ENCODE data around the gene EYS. TPM values are rescaled to one million over a fixed set of nuclear protein-coding genes. Genes with fewer than 3 reads are reported as not detected.

EYS gene
- polyA plus RNA-seq, 1 experiment = not detected

DNA sequence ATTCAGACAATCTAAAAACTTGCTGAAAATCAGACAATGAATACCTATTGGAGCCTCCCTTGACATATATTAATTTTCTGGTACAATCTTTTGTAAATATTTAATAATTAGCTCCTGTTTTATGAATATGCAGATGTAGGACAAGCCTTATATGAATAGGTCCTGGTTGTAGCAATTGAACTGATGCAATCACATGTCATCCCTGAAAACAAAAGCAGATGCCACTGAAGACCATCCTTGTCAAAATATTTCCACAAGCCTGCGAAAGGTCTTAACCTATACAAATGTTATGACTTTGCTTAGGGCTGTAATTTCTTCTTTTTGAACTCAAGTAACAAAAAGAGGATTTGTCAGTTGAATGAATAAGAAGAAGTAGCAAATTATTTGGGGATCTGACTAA, 722.1 kb downstream of the EYS start:
- H3K4me3 ChIP-seq (ENCODE audit: low read depth, low read length) = no peak overlapping the region
- ChIA-PET CTCF (no interaction called here), POLR2A (no interaction called here)
- TF ChIP-seq, protein P1, sequence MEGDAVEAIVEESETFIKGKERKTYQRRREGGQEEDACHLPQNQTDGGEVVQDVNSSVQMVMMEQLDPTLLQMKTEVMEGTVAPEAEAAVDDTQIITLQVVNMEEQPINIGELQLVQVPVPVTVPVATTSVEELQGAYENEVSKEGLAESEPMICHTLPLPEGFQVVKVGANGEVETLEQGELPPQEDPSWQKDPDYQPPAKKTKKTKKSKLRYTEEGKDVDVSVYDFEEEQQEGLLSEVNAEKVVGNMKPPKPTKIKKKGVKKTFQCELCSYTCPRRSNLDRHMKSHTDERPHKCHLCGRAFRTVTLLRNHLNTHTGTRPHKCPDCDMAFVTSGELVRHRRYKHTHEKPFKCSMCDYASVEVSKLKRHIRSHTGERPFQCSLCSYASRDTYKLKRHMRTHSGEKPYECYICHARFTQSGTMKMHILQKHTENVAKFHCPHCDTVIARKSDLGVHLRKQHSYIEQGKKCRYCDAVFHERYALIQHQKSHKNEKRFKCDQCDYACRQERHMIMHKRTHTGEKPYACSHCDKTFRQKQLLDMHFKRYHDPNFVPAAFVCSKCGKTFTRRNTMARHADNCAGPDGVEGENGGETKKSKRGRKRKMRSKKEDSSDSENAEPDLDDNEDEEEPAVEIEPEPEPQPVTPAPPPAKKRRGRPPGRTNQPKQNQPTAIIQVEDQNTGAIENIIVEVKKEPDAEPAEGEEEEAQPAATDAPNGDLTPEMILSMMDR (IDR thresholded peaks at IDR 0.05; ENCODE audit: insufficient read depth, low read depth, low read length) = no peak
- DNase-seq (ENCODE audit: low read depth) = no peak
- no peaks in the 10 kb centered on the region for H3K27me3 ChIP-seq (ENCODE audit: control insufficient read depth, insufficient read depth, low read length)
- H3K36me3 ChIP-seq (ENCODE audit: control insufficient read depth, insufficient read depth, low read length) = no peaks in the 10 kb centered on the region

DNA sequence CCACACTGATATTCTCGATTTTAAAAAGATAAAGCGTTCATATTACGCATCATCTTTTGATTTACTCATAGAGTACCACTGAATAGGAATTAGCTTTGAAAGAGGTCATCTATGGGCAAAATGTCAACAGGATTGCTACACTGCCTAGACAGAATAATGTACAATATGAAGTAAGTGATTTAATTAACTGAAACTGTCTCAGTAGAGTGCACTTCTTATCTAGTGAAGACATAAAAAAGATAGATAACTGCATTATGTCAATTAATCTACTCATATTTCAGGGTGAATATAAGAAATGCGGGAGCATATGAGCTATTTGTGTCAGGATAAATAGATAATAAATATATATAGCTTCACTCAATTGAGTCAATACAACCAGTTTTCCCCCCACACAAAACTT, 723.9 kb downstream of the EYS start:
- no peak for DNase-seq (ENCODE audit: low read depth)
- Histone ChIP-seq H3K36me3 (ENCODE audit: control insufficient read depth, insufficient read depth, low read length) (no peaks in the 10 kb centered on the region), H3K4me3 (ENCODE audit: low read depth, low read length) (no peak overlapping the region), H3K27me3 (ENCODE audit: control insufficient read depth, insufficient read depth, low read length) (no peaks in the 10 kb centered on the region)
- CTCF ChIA-PET = no interaction called here
- TF ChIP-seq, protein P1 (IDR thresholded peaks at IDR 0.05; ENCODE audit: insufficient read depth, low read depth, low read length) = no peak
- POLR2A ChIA-PET = no interaction called here

DNA sequence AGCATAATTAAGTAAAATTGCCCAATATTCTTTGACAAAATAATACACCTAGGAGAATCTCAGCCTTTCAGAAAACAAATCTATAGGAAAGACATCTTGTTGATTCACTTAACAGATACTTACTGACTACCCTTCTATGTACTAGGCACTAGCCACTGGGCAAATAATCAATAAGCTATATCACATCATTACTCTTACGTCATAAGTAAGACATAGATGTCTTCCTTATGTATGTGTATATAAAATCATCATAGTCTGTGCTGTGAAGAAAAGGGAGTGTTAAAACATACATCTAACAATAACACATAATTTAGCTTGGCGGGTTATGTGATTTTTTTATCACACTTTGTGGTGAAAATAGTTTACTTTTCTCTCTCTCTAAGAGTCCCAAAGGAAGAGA, 733.9 kb downstream of the EYS start:
- ChIA-PET POLR2A (no interaction called here), CTCF (no interaction called here)
- Histone ChIP-seq H3K36me3 (ENCODE audit: control insufficient read depth, insufficient read depth, low read length) (no peaks in the 10 kb centered on the region), H3K4me3 (ENCODE audit: low read depth, low read length) (no peak overlapping the region), H3K27me3 (ENCODE audit: control insufficient read depth, insufficient read depth, low read length) (no peaks in the 10 kb centered on the region)
- TF ChIP-seq, protein P1 (IDR thresholded peaks at IDR 0.05; ENCODE audit: insufficient read depth, low read depth, low read length) = no peak
- no peak for DNase-seq (ENCODE audit: low read depth)

DNA sequence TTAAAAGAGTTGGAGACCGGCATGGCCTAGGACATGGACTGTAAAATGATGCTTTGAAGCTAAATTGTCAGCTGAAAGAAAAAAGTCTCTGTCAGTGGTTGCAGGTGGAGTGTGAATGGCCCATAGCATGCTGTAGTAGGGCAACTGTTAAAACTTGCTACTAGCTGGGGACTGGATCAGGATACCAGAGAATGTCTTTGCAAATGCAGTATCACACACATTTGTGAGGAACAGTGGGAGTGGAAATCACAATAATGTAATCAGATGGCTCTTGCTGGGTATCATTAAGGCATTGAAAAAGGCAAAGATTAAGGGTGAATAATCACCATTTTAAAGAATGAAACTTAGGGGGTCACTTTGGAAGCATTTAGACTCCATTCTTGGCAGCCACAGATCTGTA, 737.9 kb downstream of the EYS start:
- ChIA-PET CTCF (no interaction called here), POLR2A (no interaction called here)
- no peaks in the 10 kb centered on the region for H3K36me3 ChIP-seq (ENCODE audit: control insufficient read depth, insufficient read depth, low read length)
- DNase-seq (ENCODE audit: low read depth) = no peak
- TF ChIP-seq, protein P1 (IDR thresholded peaks at IDR 0.05; ENCODE audit: insufficient read depth, low read depth, low read length) = no peak
- H3K4me3 ChIP-seq (ENCODE audit: low read depth, low read length) = no peak overlapping the region
- no peaks in the 10 kb centered on the region for H3K27me3 ChIP-seq (ENCODE audit: control insufficient read depth, insufficient read depth, low read length)

DNA sequence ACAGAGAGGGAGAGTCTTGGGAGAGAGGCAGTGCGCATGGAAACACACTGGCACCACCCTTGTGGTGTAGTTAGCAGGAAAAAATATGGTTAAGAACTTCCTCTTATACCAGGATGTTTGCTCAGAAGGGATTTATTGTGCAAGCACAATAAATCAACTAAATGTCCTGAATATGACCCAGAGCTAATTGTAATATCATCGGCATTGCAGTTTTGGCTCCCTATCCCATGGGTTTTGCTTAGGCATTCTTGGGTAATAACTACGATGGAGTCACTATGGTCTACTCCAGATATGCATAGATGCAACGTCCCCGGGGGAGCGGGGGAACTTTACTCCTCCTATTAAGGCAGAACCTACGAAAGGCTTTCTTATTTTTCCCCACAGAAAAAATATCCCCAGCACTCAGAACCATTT, 751.6 kb downstream of the EYS start:
- DNase-seq (ENCODE audit: low read depth) = no peak
- POLR2A ChIA-PET = no interaction called here
- Histone ChIP-seq H3K4me3 (ENCODE audit: low read depth, low read length) (no peak overlapping the region), H3K36me3 (ENCODE audit: control insufficient read depth, insufficient read depth, low read length) (no peaks in the 10 kb centered on the region), H3K27me3 (ENCODE audit: control insufficient read depth, insufficient read depth, low read length) (no peaks in the 10 kb centered on the region)
- TF ChIP-seq, protein P1 (IDR thresholded peaks at IDR 0.05; ENCODE audit: insufficient read depth, low read depth, low read length) = no peak
- CTCF ChIA-PET = no interaction called here
